Testis (tissue), 3 donors: ENCODE results near the gene ZNF497. TPM values are rescaled to one million over a fixed set of nuclear protein-coding genes. Genes with fewer than 3 reads are reported as not detected.

Source experiments
- DNase-seq: peaks from one replicate; pipeline ENCODE4 v3.0.0-alpha.2; 2019
- H3K27ac ChIP-seq, 2 donors: fragments of 200-600 bp; sonication (generic); one replicate each; pipeline ENCODE4 v1.5.1; 2019
- H3K27me3 ChIP-seq: fragments of 200-600 bp; sonication (generic); one replicate; pipeline ENCODE4 v1.5.1; 2019
- H3K36me3 ChIP-seq: fragments of 200-600 bp; sonication (generic); one replicate; pipeline ENCODE4 v1.5.1; 2017; ENCODE audit warnings: low read depth; ENCODE audit errors: missing control alignments
- H3K4me1 ChIP-seq: fragments of 200-600 bp; sonication (generic); one replicate; pipeline ENCODE4 v1.5.1; 2019
- H3K4me3 ChIP-seq, 2 donors: fragments of 200-600 bp; sonication (generic); one replicate each; pipeline ENCODE4 v1.5.1; 2017 to 2019
- H3K9me3 ChIP-seq: fragments of 200-600 bp; sonication (generic); one replicate; pipeline ENCODE4 v1.5.1; 2017
- POLR2A ChIP-seq: fragments of 450-650 bp; IDR thresholded peaks from one replicate; pipeline ENCODE4 v1.6.1; 2017; ENCODE audit warnings: antibody characterized with exemption, mild to moderate bottlenecking, moderate library complexity
- WGBS, 2 donors: methylation state at CpG; one replicate each; pipeline ENCODE4 v1.1.5; 2018; 5-methylcytosine and 5-hydroxymethylcytosine counted together
- intact Hi-C: fragments of 100-400 bp; cut with DNase I; formaldehyde crosslinking; loops from one replicate; pipeline ENCODE4 v1.15.1; 2023; ENCODE audit warnings: low total_unique reads
- polyA plus RNA-seq: library from polyadenylated mRNA; stranded (reverse); fragments of 350-450 nt; fragmentation: Illumina TruSeq; extraction: RNeasy Lipid Tissue Mini Kit (QIAGEN cat#74804); gene quantifications from one replicate; pipeline ENCODE4 v1.2.3, GENCODE V29; 2014; ENCODE audit warnings: low read depth, low replicate concordance; ENCODE audit not compliant: insufficient read depth
- total RNA-seq, 2 donors: library from RNA; depleted of rRNA; stranded (reverse); fragments of >200 nt; gene quantifications; one replicate each; pipeline ENCODE4 v1.2.3, GENCODE V29; 2016
- TF ChIP-seq, protein P1 (sequence below), 3 experiments: fragments of 450-650 bp in 2 of 3; fragments of 200-600 bp in 1 of 3; sonication (generic) in 1 of 3; IDR thresholded peaks; one replicate each; pipeline ENCODE4 v1.5.1; 2016 to 2019; ENCODE audit warnings: antibody characterized with exemption in 3 of 3, mild to moderate bottlenecking in 2 of 3, moderate library complexity in 1 of 3

Gene ZNF497
- total and polyA plus RNA-seq, 3 donors from 2014 or later: 2.6 to 10.7 (median 10.3) TPM

DNA sequence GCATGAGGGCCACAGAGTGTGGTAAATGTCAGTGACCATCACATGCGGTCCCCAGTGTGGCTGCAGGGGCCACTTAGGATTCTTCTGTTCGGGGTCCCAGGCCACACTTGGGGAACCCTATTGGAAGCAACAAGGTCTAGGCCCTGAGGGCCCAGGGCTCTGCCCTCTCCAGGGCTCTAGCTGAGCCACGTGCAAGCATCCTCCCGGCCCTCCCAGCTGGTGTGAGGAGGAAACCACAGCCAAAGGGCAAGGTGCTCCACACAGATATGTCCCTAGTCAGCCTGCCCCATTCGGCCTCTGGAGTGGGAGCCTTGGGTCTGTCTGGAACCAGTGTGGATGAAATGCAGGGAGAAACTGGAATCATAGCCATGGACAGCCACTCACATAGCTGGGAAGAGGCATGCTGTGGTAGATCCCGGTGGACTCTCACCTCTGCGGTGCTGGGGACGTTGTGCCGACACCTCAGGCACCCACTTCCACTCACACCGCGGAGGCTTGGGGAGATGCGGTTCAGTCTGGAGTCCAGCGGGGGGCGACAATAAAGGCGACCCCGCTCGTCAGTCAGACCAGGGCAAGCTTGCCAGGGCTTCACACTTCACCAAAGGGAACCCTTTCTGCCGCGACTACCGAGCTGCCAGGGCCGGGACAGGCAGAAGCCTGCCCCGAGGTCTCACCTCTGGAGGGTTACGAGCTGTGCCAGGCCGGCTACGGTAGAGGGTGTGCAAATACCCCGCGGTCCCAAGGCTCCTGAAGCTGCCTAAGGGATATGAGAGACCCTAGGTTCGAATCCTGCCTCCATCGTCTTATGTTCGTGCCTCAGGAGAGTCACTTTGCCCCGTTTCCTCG, 4.3 kb upstream of the ZNF497 start:
- 77 to 83% methylated on average over 19 to 32 of the region's 32 CpGs for WGBS, 2 donors
- Histone ChIP-seq H3K9me3 (no peaks in the 10 kb centered on the region), H3K27me3 (no peaks in the 10 kb centered on the region), H3K36me3 (no peaks in the 10 kb centered on the region), H3K4me1 (no peaks in the 10 kb centered on the region), H3K4me3 (peak overlapping the region in 1 of 2 donors; percentile 48), H3K27ac (peak overlapping the region in 1 of 2 donors; percentile 16)
- no peak for DNase-seq
- intact Hi-C loops: no loop called here
- no peak for TF ChIP-seq POLR2A
- TF ChIP-seq, protein P1, sequence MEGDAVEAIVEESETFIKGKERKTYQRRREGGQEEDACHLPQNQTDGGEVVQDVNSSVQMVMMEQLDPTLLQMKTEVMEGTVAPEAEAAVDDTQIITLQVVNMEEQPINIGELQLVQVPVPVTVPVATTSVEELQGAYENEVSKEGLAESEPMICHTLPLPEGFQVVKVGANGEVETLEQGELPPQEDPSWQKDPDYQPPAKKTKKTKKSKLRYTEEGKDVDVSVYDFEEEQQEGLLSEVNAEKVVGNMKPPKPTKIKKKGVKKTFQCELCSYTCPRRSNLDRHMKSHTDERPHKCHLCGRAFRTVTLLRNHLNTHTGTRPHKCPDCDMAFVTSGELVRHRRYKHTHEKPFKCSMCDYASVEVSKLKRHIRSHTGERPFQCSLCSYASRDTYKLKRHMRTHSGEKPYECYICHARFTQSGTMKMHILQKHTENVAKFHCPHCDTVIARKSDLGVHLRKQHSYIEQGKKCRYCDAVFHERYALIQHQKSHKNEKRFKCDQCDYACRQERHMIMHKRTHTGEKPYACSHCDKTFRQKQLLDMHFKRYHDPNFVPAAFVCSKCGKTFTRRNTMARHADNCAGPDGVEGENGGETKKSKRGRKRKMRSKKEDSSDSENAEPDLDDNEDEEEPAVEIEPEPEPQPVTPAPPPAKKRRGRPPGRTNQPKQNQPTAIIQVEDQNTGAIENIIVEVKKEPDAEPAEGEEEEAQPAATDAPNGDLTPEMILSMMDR (IDR thresholded peaks at IDR 0.05): no peak

DNA sequence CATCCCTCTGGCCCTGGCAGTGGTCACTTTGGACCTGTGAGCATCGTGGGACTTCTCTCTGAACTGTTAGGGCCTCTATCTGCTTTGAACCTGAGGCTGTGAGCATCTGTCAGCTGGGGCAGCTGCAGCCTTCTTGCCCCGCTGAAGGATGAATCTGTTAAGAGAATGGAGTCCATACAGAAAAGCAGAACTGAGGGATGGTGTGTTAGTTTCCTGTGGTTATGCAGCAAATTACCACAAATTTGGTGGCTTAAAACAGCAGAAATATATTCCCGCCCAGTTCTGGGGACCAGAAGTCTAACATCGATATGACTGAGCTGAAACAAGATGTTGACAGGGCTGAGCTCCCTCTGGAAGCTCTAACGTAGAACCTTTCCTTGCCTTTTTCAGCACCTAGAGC, 1.6 kb upstream of the ZNF497 start:
- DNase-seq: no peak
- intact Hi-C loops: no loop called here
- Histone ChIP-seq H3K4me3 (no peak overlapping the region), H3K27ac (no peak overlapping the region), H3K36me3 (no peaks in the 10 kb centered on the region), H3K4me1 (no peaks in the 10 kb centered on the region), H3K27me3 (no peaks in the 10 kb centered on the region), H3K9me3 (no peaks in the 10 kb centered on the region)
- TF ChIP-seq, protein P1 (IDR thresholded peaks at IDR 0.05): no peak
- no peak for TF ChIP-seq POLR2A
- WGBS, 2 donors: 88 to 90% methylated on average over 3 to 5 of the region's 5 CpGs

DNA sequence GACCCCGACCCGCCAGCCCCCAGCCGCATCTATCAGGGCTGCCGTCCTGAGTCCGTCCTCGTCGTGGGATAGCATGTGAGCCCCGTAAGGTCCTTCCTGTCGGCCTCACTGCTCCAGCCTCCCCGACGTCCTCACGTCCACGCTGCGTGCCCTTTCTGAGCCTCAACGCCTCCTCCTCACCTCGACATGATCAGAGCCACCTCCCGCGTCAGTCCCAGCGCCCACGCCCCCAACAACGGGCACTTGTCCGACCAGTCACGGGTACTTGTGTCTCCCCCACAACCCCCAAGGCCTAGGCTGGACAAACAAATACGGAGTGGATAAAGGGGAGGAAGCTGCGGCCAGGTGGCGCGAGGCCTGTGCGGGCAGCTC, 665 bp downstream of the ZNF497 start:
- intact Hi-C loops: no loop called here
- no peaks in the 10 kb centered on the region for H3K4me1 ChIP-seq
- H3K36me3 ChIP-seq: no peaks in the 10 kb centered on the region
- no peaks in the 10 kb centered on the region for H3K27me3 ChIP-seq
- peak overlapping the region; percentile 75 to 89 for H3K4me3 ChIP-seq
- H3K9me3 ChIP-seq: no peaks in the 10 kb centered on the region
- peak overlapping the region; percentile 87 to 88 for H3K27ac ChIP-seq
- WGBS, 2 donors: 2 to 5% methylated on average over 20 to 28 of the region's 28 CpGs
- DNase-seq: peak; percentile 63
- no peak for TF ChIP-seq POLR2A
- TF ChIP-seq, protein P1 (IDR thresholded peaks at IDR 0.05): no peak

DNA sequence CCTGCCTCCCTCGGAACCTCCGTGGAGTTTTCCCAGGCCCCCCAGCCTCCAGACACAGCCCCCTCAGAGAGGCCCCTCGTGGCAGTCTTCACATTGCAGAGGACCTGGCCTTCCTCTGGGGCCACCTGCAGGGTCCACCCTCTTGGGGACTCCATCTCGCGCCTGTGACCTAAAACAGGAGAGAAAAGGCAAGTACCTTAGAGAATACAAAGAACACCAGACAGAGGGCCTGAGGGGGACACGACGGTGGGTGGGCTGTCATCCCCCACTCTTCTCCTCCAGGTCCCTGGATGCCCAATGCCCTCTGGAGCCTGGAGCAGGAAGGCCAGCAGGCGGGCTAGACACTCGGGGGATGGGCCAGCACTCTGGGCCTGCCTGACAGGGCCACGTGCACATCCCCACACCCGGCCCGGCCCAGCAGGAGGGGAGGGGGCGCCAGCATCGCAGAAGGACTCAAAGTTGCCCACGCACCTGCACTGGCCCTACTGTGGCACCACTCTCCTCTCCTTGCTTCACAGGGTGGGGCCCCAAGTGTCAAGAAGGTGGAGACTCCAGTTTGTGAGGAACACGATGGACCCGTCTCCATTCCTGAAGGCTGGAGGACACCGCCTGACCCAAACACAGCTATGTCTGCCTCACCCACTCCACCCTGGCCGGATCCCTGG, 4.9 kb downstream of the ZNF497 start:
- no peaks in the 10 kb centered on the region for H3K9me3 ChIP-seq
- no peaks in the 10 kb centered on the region for H3K4me1 ChIP-seq
- intact Hi-C loops: no loop called here
- peak overlapping the region; percentile 26 to 49 for H3K4me3 ChIP-seq
- H3K36me3 ChIP-seq: no peaks in the 10 kb centered on the region
- no peak for DNase-seq
- no peak for TF ChIP-seq POLR2A
- TF ChIP-seq, protein P1 (IDR thresholded peaks at IDR 0.05): no peak
- no peaks in the 10 kb centered on the region for H3K27me3 ChIP-seq
- WGBS, 2 donors: 56 to 58% methylated on average over 13 to 18 of the region's 19 CpGs
- H3K27ac ChIP-seq: no peak overlapping the region
